ENCODE measurements around the gene SLC38A3.

The SLC38A3 gene

GRCh38 chr3:50235716-50236483 lies 30.8 kb downstream of the SLC38A3 start, which contains the start of gene GNAI2:
TSS of gene GNAI2 (plus strand) at chr3:50236204. CDS start at chr3:50236336, 132 bp downstream.
- peak; percentile 99 for DNase-seq
- Histone ChIP-seq H3K4me3 (ENCODE audit: low read depth, low read length) (peak within 1 kb of the TSS; percentile 41), H3K27me3 (ENCODE audit: insufficient read depth, low read depth, severe bottlenecking) (no peaks in the 10 kb centered on the region), H3K27ac (peak within 1 kb of the TSS; percentile 68), H3K9me3 (ENCODE audit: severe bottlenecking) (no peaks in the 10 kb centered on the region), H3K36me3 (peaks cover 4% of the 10 kb centered on the region)
- TF ChIP-seq CTCF (IDR thresholded peaks at IDR 0.05; ENCODE audit: low read depth, low read length) = no peak

- TF ChIP-seq CTCF (IDR thresholded peaks at IDR 0.05; ENCODE audit: low read depth, low read length) = no peak
- Histone ChIP-seq H3K9me3 (ENCODE audit: severe bottlenecking) (no peaks in the 10 kb centered on the region), H3K4me3 (ENCODE audit: low read depth, low read length) (peak overlapping the region; percentile 41), H3K27ac (peak overlapping the region; percentile 49), H3K27me3 (ENCODE audit: insufficient read depth, low read depth, severe bottlenecking) (no peaks in the 10 kb centered on the region), H3K36me3 (peaks cover 4% of the 10 kb centered on the region)
- no peak for DNase-seq
Measured at GRCh38 chr3:50236484-50237132, 31.5 kb downstream of the SLC38A3 start.

- peak; percentile 68 for DNase-seq
- Histone ChIP-seq H3K9me3 (ENCODE audit: severe bottlenecking) (no peaks in the 10 kb centered on the region), H3K36me3 (peaks cover 4% of the 10 kb centered on the region), H3K4me3 (ENCODE audit: low read depth, low read length) (peak overlapping the region; percentile 41), H3K27me3 (ENCODE audit: insufficient read depth, low read depth, severe bottlenecking) (no peaks in the 10 kb centered on the region), H3K27ac (peak overlapping the region; percentile 32; the same call in 1 of the 2 replicates)
- TF ChIP-seq CTCF (IDR thresholded peaks at IDR 0.05; ENCODE audit: low read depth, low read length) = no peak
Measured at GRCh38 chr3:50237133-50237651, 32.1 kb downstream of the SLC38A3 start.

- no peak for DNase-seq
- no peak overlapping the region for H3K27ac ChIP-seq
Measured at GRCh38 chr3:50237754-50238548, 32.9 kb downstream of the SLC38A3 start.

More at GRCh38 chr3:50237754-50238548, 32.9 kb downstream of the SLC38A3 start:
- Histone ChIP-seq H3K36me3 (peaks cover 4% of the 10 kb centered on the region), H3K27me3 (ENCODE audit: insufficient read depth, low read depth, severe bottlenecking) (no peaks in the 10 kb centered on the region), H3K9me3 (ENCODE audit: severe bottlenecking) (no peaks in the 10 kb centered on the region), H3K4me3 (ENCODE audit: low read depth, low read length) (no peak overlapping the region)
- no peak for TF ChIP-seq CTCF (IDR thresholded peaks at IDR 0.05; ENCODE audit: low read depth, low read length)
